ENCODE results near the gene RBM33. TPM values are rescaled to one million over a fixed set of nuclear protein-coding genes. Genes with fewer than 3 reads are reported as not detected.

The RBM33 gene
- total and polyA plus RNA-seq, 3 experiments from 2014 or later = 68.5 to 71.6 (median 68.7) TPM

DNA sequence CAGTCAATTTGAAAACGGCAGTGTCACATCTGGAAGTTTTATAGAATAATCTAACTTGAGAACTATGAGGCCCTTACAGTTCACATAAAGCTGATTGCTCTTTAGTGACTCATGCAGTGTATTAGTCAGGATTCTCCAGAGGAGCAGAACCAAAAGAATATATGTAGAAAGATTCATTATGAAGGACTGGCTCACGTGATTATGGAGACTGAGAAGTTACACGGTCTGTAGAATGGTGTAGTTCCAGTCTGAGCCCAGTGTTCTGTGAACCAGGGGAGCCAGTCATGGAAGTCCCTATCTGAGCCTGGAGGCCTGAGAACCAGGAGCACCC is 21.5 kb downstream of the RBM33 start:
- ChIA-PET POLR2A (no interaction called here), CTCF (interaction anchor here (1.2 kb wide), 1 partner anchor 17 kb away, joined by 4 read pairs; no protein-coding TSS in a partner anchor)
- H3K4me1 ChIP-seq (ENCODE audit: insufficient read depth, low read length) = peaks cover 47% of the 10 kb centered on the region

DNA sequence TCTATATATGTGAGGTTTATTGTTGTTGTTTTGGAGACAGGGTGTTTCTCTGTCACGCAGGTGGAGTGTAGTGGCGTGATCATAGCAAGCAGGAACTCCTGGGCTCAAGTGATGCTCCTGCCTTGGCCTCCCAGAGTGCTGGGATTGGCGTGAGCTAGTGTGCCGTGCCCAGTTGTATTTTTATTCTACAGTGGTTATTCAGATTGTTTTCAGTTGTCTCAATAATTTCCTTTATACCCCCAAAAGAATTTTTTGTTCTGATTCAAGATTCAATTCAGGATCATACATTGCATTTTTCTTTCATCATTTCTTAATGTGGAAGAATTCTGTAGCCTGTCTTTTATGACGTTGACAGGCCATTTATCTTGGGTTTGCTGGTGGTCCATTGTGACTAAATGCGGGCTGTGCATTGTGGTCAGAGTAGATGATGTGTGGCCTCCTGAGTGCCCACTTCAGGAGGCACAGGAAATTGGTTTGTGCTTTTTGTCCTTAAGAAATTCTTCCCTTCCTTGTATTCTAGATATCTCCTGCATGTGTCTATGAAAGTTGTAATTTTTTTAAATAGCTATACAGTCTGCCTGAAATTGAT is 22.9 kb downstream of the RBM33 start:
- H3K27me3 ChIP-seq (ENCODE audit: insufficient read depth, low read length, poor library complexity, severe bottlenecking) = no peaks in the 10 kb centered on the region
- H3K4me1 ChIP-seq (ENCODE audit: insufficient read depth, low read length) = peaks cover 38% of the 10 kb centered on the region
- no peaks in the 10 kb centered on the region for H3K9me3 ChIP-seq (ENCODE audit: low read length)
- no peak overlapping the region for H3K27ac ChIP-seq (ENCODE audit: low read depth, low read length)
- no peaks in the 10 kb centered on the region for H3K36me3 ChIP-seq (ENCODE audit: insufficient read depth, low read length)
- Mint-ChIP-seq H3K4me3 (peak overlapping the region in 1 of 7 donors; percentile 35), H3K27me3 (no peaks in the 10 kb centered on the region), H3K9me3 (no peaks in the 10 kb centered on the region), H3K36me3 (peaks cover 4 to 55% (median 8%) of the 10 kb centered on the region in 3 donors), H3K4me1 (peaks cover 79 to 95% (median 92%) of the 10 kb centered on the region in 3 donors), H3K27ac (peak overlapping the region in 3 of 8 donors; percentile 40 to 79 (median 60))
- CTCF ChIA-PET = no interaction called here
- DNase-seq = no peak
- no peak overlapping the region for H3K4me3 ChIP-seq (ENCODE audit: low read length)
- POLR2A ChIA-PET = no interaction called here

More for the DNA sequence above, 21.5 kb downstream of the RBM33 start:
- H3K36me3 ChIP-seq (ENCODE audit: insufficient read depth, low read length) = no peaks in the 10 kb centered on the region
- Mint-ChIP-seq H3K4me3 (peak overlapping the region in 4 of 7 donors; percentile 3 to 52 (median 8)), H3K27ac (peak overlapping the region in 4 of 8 donors; percentile 1 to 61 (median 32)), H3K27me3 (no peaks in the 10 kb centered on the region), H3K4me1 (peaks cover 75 to 91% (median 91%) of the 10 kb centered on the region in 3 donors), H3K9me3 (peaks cover 0 to 1% (median 0%) of the 10 kb centered on the region in 5 donors), H3K36me3 (peaks cover 4 to 60% (median 11%) of the 10 kb centered on the region in 3 donors)
- H3K9me3 ChIP-seq (ENCODE audit: low read length) = no peaks in the 10 kb centered on the region
- no peaks in the 10 kb centered on the region for H3K27me3 ChIP-seq (ENCODE audit: insufficient read depth, low read length, poor library complexity, severe bottlenecking)
- no peak overlapping the region for H3K4me3 ChIP-seq (ENCODE audit: low read length)
- DNase-seq = no peak
- no peak overlapping the region for H3K27ac ChIP-seq (ENCODE audit: low read depth, low read length)

DNA sequence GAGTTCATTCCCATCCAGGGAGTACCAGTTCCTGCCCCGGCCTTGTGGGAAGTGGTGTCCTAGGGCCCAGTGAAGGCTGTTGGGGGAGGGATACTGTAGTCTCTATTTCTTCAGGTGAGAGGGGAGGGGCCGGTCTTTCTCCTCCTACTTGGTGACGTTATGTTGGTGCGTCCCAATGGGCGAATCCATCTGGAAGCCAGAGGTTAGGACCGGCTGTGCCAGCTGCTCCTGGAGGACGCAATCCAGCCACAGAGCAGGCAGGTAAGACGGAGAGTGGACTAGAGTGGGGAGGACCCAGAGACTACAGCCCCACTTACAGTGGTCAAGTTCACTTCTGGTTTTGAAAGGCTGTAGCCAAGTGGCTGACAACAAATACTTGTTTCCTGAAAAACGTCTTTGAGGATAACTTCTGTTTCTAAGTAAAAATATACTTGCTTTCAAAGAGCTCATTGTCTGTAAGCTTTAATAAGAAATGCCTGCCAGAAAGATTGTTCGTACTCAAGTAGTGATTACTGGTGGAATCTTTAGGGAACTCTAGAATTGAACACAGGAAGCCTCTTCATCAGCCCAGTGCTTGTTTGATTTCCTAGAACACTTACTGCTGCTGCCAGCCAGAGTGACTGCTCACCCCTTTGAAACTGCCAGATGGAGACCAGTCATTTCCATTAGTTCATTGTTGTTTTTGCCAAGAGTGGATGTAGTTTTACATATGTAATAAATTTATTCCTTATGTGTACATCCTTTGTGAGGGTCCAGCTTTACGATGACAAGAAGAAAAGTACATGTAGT is 25.4 kb downstream of the RBM33 start:
- Mint-ChIP-seq H3K27ac (peak overlapping the region in 5 of 8 donors; percentile 18 to 76 (median 43)), H3K27me3 (no peaks in the 10 kb centered on the region), H3K36me3 (peaks cover 4 to 62% (median 10%) of the 10 kb centered on the region in 3 donors), H3K9me3 (no peaks in the 10 kb centered on the region), H3K4me3 (peak overlapping the region in 2 of 7 donors; percentile 2 to 52), H3K4me1 (peaks cover 72 to 85% (median 82%) of the 10 kb centered on the region in 3 donors)
- Histone ChIP-seq H3K27ac (ENCODE audit: low read depth, low read length) (no peak overlapping the region), H3K27me3 (ENCODE audit: insufficient read depth, low read length, poor library complexity, severe bottlenecking) (no peaks in the 10 kb centered on the region), H3K36me3 (ENCODE audit: insufficient read depth, low read length) (no peaks in the 10 kb centered on the region), H3K4me3 (ENCODE audit: low read length) (no peak overlapping the region), H3K4me1 (ENCODE audit: insufficient read depth, low read length) (peaks cover 29% of the 10 kb centered on the region), H3K9me3 (ENCODE audit: low read length) (no peaks in the 10 kb centered on the region)
- DNase-seq = no peak
- CTCF ChIA-PET = no interaction called here
- POLR2A ChIA-PET = no interaction called here

DNA sequence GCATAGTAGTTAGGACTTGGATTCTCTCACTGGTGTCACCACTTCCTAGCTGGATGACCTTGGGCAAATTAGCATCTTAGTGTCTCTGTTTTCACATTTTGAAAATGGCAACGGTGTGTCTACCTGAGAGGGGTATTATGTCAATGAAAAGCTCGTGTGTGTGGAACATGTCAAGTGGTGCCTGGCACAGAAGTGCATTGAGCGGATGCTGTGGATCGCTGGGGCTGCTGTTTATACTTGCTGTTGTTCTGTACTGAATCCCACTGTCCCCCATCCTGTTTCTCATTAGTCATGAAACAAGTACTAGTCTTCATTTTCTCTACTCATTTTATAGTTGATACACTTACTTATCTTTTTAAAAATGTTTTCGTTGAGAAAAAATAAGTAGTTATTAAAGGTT is 26.1 kb downstream of the RBM33 start:
- ChIA-PET POLR2A (no interaction called here), CTCF (no interaction called here)
- Mint-ChIP-seq H3K27ac (peak overlapping the region in 4 of 8 donors; percentile 17 to 76 (median 34)), H3K9me3 (no peaks in the 10 kb centered on the region), H3K36me3 (peaks cover 4 to 60% (median 4%) of the 10 kb centered on the region in 3 donors), H3K4me3 (peak overlapping the region in 1 of 7 donors; percentile 2), H3K4me1 (peaks cover 66 to 82% (median 79%) of the 10 kb centered on the region in 3 donors), H3K27me3 (no peaks in the 10 kb centered on the region)
- H3K27me3 ChIP-seq (ENCODE audit: insufficient read depth, low read length, poor library complexity, severe bottlenecking) = no peaks in the 10 kb centered on the region
- H3K4me1 ChIP-seq (ENCODE audit: insufficient read depth, low read length) = peaks cover 23% of the 10 kb centered on the region
- H3K27ac ChIP-seq (ENCODE audit: low read depth, low read length) = no peak overlapping the region
- H3K4me3 ChIP-seq (ENCODE audit: low read length) = no peak overlapping the region
- DNase-seq = no peak
- H3K36me3 ChIP-seq (ENCODE audit: insufficient read depth, low read length) = no peaks in the 10 kb centered on the region
- H3K9me3 ChIP-seq (ENCODE audit: low read length) = no peaks in the 10 kb centered on the region

DNA sequence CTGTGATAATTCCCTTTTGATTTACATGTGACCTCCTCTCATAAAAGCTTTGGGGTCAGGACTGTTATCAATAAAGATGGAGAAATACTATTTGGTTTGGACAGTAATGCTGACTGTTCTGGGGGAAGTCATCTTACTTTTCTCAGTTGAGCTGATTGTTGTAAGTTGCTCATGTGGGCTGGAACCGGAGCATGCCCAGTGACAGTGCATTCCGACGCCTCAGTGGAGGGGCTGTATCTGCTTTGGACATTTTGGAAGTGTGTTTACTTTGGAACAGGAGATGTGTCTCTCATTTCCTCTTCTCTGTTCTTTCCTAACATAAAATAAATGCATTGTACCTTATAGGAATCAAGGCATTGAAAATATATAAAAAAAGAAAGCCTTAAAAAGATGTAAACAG is 30.1 kb downstream of the RBM33 start:
- CTCF ChIA-PET = interaction anchor here (0.7 kb wide), 1 partner anchor 40 kb away, joined by 3 read pairs; no protein-coding TSS in a partner anchor
- H3K4me1 Mint-ChIP-seq = peaks cover 51 to 72% (median 62%) of the 10 kb centered on the region in 3 donors
- Histone ChIP-seq H3K9me3 (ENCODE audit: low read length) (no peaks in the 10 kb centered on the region), H3K27ac (ENCODE audit: low read depth, low read length) (no peak overlapping the region), H3K36me3 (ENCODE audit: insufficient read depth, low read length) (no peaks in the 10 kb centered on the region), H3K4me1 (ENCODE audit: insufficient read depth, low read length) (peaks cover 13% of the 10 kb centered on the region), H3K27me3 (ENCODE audit: insufficient read depth, low read length, poor library complexity, severe bottlenecking) (no peaks in the 10 kb centered on the region), H3K4me3 (ENCODE audit: low read length) (no peak overlapping the region)
- H3K4me3 Mint-ChIP-seq = no peak overlapping the region
- peaks cover 0 to 57% (median 3%) of the 10 kb centered on the region in 3 donors for H3K36me3 Mint-ChIP-seq
- POLR2A ChIA-PET = no interaction called here
- H3K9me3 Mint-ChIP-seq = no peaks in the 10 kb centered on the region
- H3K27ac Mint-ChIP-seq = no peak overlapping the region
- DNase-seq = no peak
- no peaks in the 10 kb centered on the region for H3K27me3 Mint-ChIP-seq

DNA sequence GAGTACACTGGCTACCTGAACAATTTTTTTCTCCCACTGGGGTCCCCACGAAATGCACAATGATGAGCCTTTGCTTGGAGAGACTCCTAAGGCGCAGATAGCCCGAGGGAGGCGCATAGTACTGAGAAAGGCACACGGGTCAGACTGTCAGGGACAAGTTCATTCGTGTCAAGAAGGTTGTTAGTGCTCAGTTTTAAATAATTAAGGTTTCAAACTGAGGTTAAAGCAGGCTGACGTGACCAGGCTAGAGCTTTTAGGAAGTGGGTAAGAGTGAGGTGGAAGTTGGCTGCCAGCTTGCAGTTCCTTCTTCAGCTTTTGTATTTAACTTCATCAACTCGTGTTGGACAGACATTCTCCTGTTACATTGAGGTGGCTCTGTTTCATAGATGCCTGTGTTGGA is 31.6 kb downstream of the RBM33 start:
- ChIA-PET POLR2A (no interaction called here), CTCF (interaction anchor here (1.0 kb wide), 1 partner anchor 77 kb away, joined by 3 read pairs; no protein-coding TSS in a partner anchor)
- Mint-ChIP-seq H3K9me3 (no peaks in the 10 kb centered on the region), H3K27me3 (no peaks in the 10 kb centered on the region), H3K27ac (peak overlapping the region in 3 of 8 donors; percentile 6 to 43 (median 39)), H3K4me1 (peaks cover 44 to 67% (median 56%) of the 10 kb centered on the region in 3 donors), H3K4me3 (no peak overlapping the region), H3K36me3 (peaks cover 0 to 60% (median 7%) of the 10 kb centered on the region in 3 donors)
- H3K9me3 ChIP-seq (ENCODE audit: low read length) = no peaks in the 10 kb centered on the region
- no peaks in the 10 kb centered on the region for H3K27me3 ChIP-seq (ENCODE audit: insufficient read depth, low read length, poor library complexity, severe bottlenecking)
- no peaks in the 10 kb centered on the region for H3K4me1 ChIP-seq (ENCODE audit: insufficient read depth, low read length)
- no peak for DNase-seq
- no peak overlapping the region for H3K27ac ChIP-seq (ENCODE audit: low read depth, low read length)
- no peaks in the 10 kb centered on the region for H3K36me3 ChIP-seq (ENCODE audit: insufficient read depth, low read length)
- no peak overlapping the region for H3K4me3 ChIP-seq (ENCODE audit: low read length)

DNA sequence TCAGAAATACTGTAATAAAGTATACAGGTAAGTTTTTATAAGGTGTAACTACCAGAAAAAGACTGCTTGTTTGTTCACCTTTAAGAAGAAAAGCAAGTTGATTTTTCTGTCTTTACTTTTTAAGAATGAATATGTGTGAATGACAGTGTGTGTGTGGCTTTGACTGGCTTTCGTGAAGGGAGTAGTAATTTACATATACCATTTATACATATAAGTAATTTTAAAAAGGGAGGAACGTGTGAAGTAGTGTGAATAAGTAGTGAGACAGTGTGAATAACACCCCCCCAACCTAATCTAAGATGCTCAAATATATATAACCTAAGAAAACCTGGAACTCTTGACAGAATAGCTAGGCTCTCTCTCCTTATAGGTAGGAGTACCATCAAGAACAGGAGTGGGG is 33.2 kb downstream of the RBM33 start:
- no peak overlapping the region for H3K27ac ChIP-seq (ENCODE audit: low read depth, low read length)
- no peaks in the 10 kb centered on the region for H3K9me3 ChIP-seq (ENCODE audit: low read length)
- ChIA-PET CTCF (no interaction called here), POLR2A (no interaction called here)
- Mint-ChIP-seq H3K27me3 (no peaks in the 10 kb centered on the region), H3K27ac (no peak overlapping the region), H3K4me1 (peaks cover 47 to 69% (median 56%) of the 10 kb centered on the region in 3 donors), H3K36me3 (peaks cover 0 to 76% (median 15%) of the 10 kb centered on the region in 3 donors), H3K9me3 (no peaks in the 10 kb centered on the region), H3K4me3 (no peak overlapping the region)
- no peaks in the 10 kb centered on the region for H3K36me3 ChIP-seq (ENCODE audit: insufficient read depth, low read length)
- peaks cover 3% of the 10 kb centered on the region for H3K4me1 ChIP-seq (ENCODE audit: insufficient read depth, low read length)
- DNase-seq = no peak
- no peak overlapping the region for H3K4me3 ChIP-seq (ENCODE audit: low read length)
- no peaks in the 10 kb centered on the region for H3K27me3 ChIP-seq (ENCODE audit: insufficient read depth, low read length, poor library complexity, severe bottlenecking)

DNA sequence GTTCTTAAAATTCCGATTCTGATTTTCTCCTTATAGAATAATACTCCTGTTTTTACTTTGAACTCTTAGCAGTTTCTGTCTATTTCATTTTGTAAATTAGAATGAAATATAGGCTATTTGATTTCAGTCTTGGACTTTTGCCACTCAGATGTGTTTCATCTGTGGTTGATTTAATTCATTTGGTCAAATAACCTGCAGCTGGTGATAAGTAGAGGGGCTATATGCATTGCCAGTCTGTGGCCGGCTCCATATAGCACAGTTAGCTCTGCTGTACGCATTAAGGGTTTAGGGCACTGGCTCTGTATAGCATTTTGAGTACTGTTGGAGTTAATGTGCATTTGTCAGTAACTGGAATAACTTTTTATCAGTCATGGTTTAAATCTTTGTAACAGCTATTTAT is 35.7 kb downstream of the RBM33 start:
- Histone ChIP-seq H3K4me1 (ENCODE audit: insufficient read depth, low read length) (peaks cover 13% of the 10 kb centered on the region), H3K36me3 (ENCODE audit: insufficient read depth, low read length) (peaks cover 6% of the 10 kb centered on the region), H3K4me3 (ENCODE audit: low read length) (no peak overlapping the region), H3K27me3 (ENCODE audit: insufficient read depth, low read length, poor library complexity, severe bottlenecking) (no peaks in the 10 kb centered on the region), H3K9me3 (ENCODE audit: low read length) (no peaks in the 10 kb centered on the region), H3K27ac (ENCODE audit: low read depth, low read length) (no peak overlapping the region)
- DNase-seq = no peak
- Mint-ChIP-seq H3K27me3 (no peaks in the 10 kb centered on the region), H3K9me3 (no peaks in the 10 kb centered on the region), H3K36me3 (peaks cover 0 to 85% (median 16%) of the 10 kb centered on the region in 3 donors), H3K27ac (no peak overlapping the region), H3K4me1 (peaks cover 57 to 77% (median 71%) of the 10 kb centered on the region in 3 donors), H3K4me3 (no peak overlapping the region)
- CTCF ChIA-PET = interaction anchor here (1.7 kb wide), 1 partner anchor 23 kb away, joined by 3 read pairs; no protein-coding TSS in a partner anchor
- POLR2A ChIA-PET = no interaction called here

All from CD8-positive, alpha-beta memory T cell (primary cell).